Sigmoid colon (tissue), 7 donors: ENCODE data around the gene AP2A2. TPM values are rescaled to one million over a fixed set of nuclear protein-coding genes. Genes with fewer than 3 reads are reported as not detected.

ENCODE experiments used
- DNase-seq: peaks from one replicate; pipeline ENCODE4 v3.0.0-alpha.2; 2019
- H3K27ac ChIP-seq, 4 donors: fragments of 200-600 bp; sonication (generic); one replicate each; pipeline ENCODE4 v1.5.1; 2016 to 2019; ENCODE audit warnings: mild to moderate bottlenecking in 1 of 4
- H3K27me3 ChIP-seq, 3 donors: fragments of 200-600 bp; sonication (generic); one replicate each; pipeline ENCODE4 v1.5.1; 2019; ENCODE audit warnings: mild to moderate bottlenecking in 1 of 3
- H3K36me3 ChIP-seq, 4 donors: fragments of 200-600 bp; sonication (generic); one replicate each; pipeline ENCODE4 v1.5.1; 2016 to 2019
- H3K4me1 ChIP-seq, 4 donors: fragments of 200-600 bp; sonication (generic); one replicate each; pipeline ENCODE4 v1.5.1; 2017 to 2019
- H3K4me3 ChIP-seq, 4 donors: fragments of 200-600 bp; sonication (generic); one replicate each; pipeline ENCODE4 v1.5.1; 2017 to 2019; ENCODE audit warnings: mild to moderate bottlenecking in 2 of 4, moderate library complexity in 1 of 4
- H3K9me3 ChIP-seq, 4 donors: fragments of 200-600 bp in 3 of 4; sonication (generic) in 3 of 4; one replicate each; pipeline versions ENCODE4 v1.5.1 to v1.6.1; 2013 to 2019
- CTCF ChIP-seq, 4 experiments: fragments of 450-650 bp in 3 of 4; fragments of 200-600 bp in 1 of 4; IDR thresholded peaks; one replicate each; pipeline ENCODE4 v1.5.1; 2016 to 2019; ENCODE audit warnings: antibody characterized with exemption in 4 of 4, mild to moderate bottlenecking in 3 of 4, moderate library complexity in 2 of 4
- EP300 ChIP-seq, 4 donors: sonication (generic); formaldehyde crosslinking; IDR thresholded peaks; one replicate each; pipeline ENCODE4 v1.6.1; 2017; ENCODE audit warnings: antibody characterized with exemption in 4 of 4
- POLR2A ChIP-seq, 2 donors: fragments of 450-650 bp; IDR thresholded peaks; one replicate each; pipeline ENCODE4 v1.6.1; 2016; ENCODE audit warnings: antibody characterized with exemption in 2 of 2, mild to moderate bottlenecking in 2 of 2, moderate library complexity in 2 of 2
- POLR2AphosphoS5 ChIP-seq, 4 donors: sonication (generic); formaldehyde crosslinking; IDR thresholded peaks; one replicate each; pipeline ENCODE4 v1.6.1; 2017; ENCODE audit warnings: antibody characterized with exemption in 4 of 4
- WGBS, 2 donors: extraction: QIAGEN DNeasy Blood & Tissue Kit; methylation state at CpG; one replicate each; pipeline ENCODE4 v1.1.7; 2013; 5-methylcytosine and 5-hydroxymethylcytosine counted together
- intact Hi-C: fragments of 100-400 bp; cut with DNase I; formaldehyde crosslinking; loops from one replicate; pipeline ENCODE4 v1.15.1; 2023
- polyA plus RNA-seq, 3 donors: library from polyadenylated mRNA; stranded (reverse); fragments of 200-250 nt; gene quantifications; one replicate each; pipeline ENCODE4 v1.2.3, GENCODE V29; 2013
- total RNA-seq, 4 donors: library from RNA; depleted of rRNA; stranded (reverse); fragments of >200 nt; gene quantifications; one replicate each; pipeline ENCODE4 v1.1.0, GENCODE V29; 2016
- donor health status: healthy with polysubstance abuse.
- donor health status: Bipolar disorder and iron deficiency.
- donor health status: healthy.

Gene AP2A2
- total and polyA plus RNA-seq, 7 donors: 21.0 to 78.4 (median 47.0) TPM

GRCh38 chr11:917426-917825 lies 8.2 kb upstream of the AP2A2 start:
- Histone ChIP-seq H3K27ac (peak overlapping the region in 3 of 4 donors; percentile 6 to 20 (median 18)), H3K4me1 (peaks cover 0 to 5% (median 2%) of the 10 kb centered on the region in 4 donors), H3K36me3 (no peaks in the 10 kb centered on the region), H3K27me3 (no peaks in the 10 kb centered on the region), H3K4me3 (no peak overlapping the region), H3K9me3 (no peaks in the 10 kb centered on the region)
- DNase-seq: no peak
- intact Hi-C loops: no loop called here
- 89 to 90% methylated on average over 8 of the region's 8 CpGs for WGBS, 2 donors
- TF ChIP-seq CTCF (IDR thresholded peaks at IDR 0.05) (no peak), POLR2A (IDR thresholded peaks at IDR 0.05) (no peak), POLR2AphosphoS5 (IDR thresholded peaks at IDR 0.05) (no peak), EP300 (IDR thresholded peaks at IDR 0.05) (no peak)

GRCh38 chr11:921921-922678 lies 3.6 kb upstream of the AP2A2 start:
- TF ChIP-seq POLR2A (IDR thresholded peaks at IDR 0.05) (no peak), CTCF (IDR thresholded peaks at IDR 0.05) (no peak), EP300 (IDR thresholded peaks at IDR 0.05) (no peak), POLR2AphosphoS5 (IDR thresholded peaks at IDR 0.05) (no peak)
- peaks cover 0 to 15% (median 11%) of the 10 kb centered on the region in 4 donors for H3K4me1 ChIP-seq
- peaks cover 0 to 1% (median 0%) of the 10 kb centered on the region in 4 donors for H3K36me3 ChIP-seq
- intact Hi-C loops: no loop called here
- H3K4me3 ChIP-seq: no peak overlapping the region
- WGBS, 2 donors: 85% methylated on average over 15 of the region's 15 CpGs
- no peaks in the 10 kb centered on the region for H3K27me3 ChIP-seq
- DNase-seq: no peak
- H3K27ac ChIP-seq: no peak overlapping the region
- H3K9me3 ChIP-seq: no peaks in the 10 kb centered on the region

GRCh38 chr11:923691-924405 lies 1.8 kb upstream of the AP2A2 start:
- H3K9me3 ChIP-seq: no peaks in the 10 kb centered on the region
- peak overlapping the region in 2 of 4 donors; percentile 95 for H3K27ac ChIP-seq
- peaks cover 0 to 5% (median 0%) of the 10 kb centered on the region in 4 donors for H3K36me3 ChIP-seq
- no peak overlapping the region for H3K4me3 ChIP-seq
- TF ChIP-seq EP300 (IDR thresholded peaks at IDR 0.05): no peak
- TF ChIP-seq POLR2A (IDR thresholded peaks at IDR 0.05): no peak
- TF ChIP-seq POLR2AphosphoS5 (IDR thresholded peaks at IDR 0.05): no peak
- TF ChIP-seq CTCF (IDR thresholded peaks at IDR 0.05): no peak
- no peak for DNase-seq
- 90 to 92% methylated on average over 19 of the region's 19 CpGs for WGBS, 2 donors
- no peaks in the 10 kb centered on the region for H3K27me3 ChIP-seq
- intact Hi-C loops: loop anchor here (2.0 kb wide), 1 partner anchor 13 kb away; the partner anchor contains the start of gene CHID1
- H3K4me1 ChIP-seq: peaks cover 0 to 32% (median 21%) of the 10 kb centered on the region in 4 donors

- Histone ChIP-seq H3K4me3 (no peak overlapping the region), H3K4me1 (peaks cover 0 to 34% (median 24%) of the 10 kb centered on the region in 4 donors), H3K27me3 (no peaks in the 10 kb centered on the region), H3K36me3 (peaks cover 0 to 5% (median 2%) of the 10 kb centered on the region in 4 donors), H3K27ac (peak overlapping the region; percentile 94 to 95 (median 95)), H3K9me3 (no peaks in the 10 kb centered on the region)
- WGBS, 2 donors: 87 to 90% methylated on average over 18 of the region's 18 CpGs
- DNase-seq: peak; percentile 73
- no peak for TF ChIP-seq CTCF (IDR thresholded peaks at IDR 0.05)
- TF ChIP-seq POLR2A (IDR thresholded peaks at IDR 0.05): no peak
- TF ChIP-seq EP300 (IDR thresholded peaks at IDR 0.05): no peak
- no peak for TF ChIP-seq POLR2AphosphoS5 (IDR thresholded peaks at IDR 0.05)
- intact Hi-C loops: loop anchor here (2.0 to 5.0 kb wide), 2 partner anchors 14 to 77 kb away; partner anchors contain the start of gene CHID1
These were observed 1.1 kb upstream of the AP2A2 start for GRCh38 chr11:924406-925157.
